ENCODE measurements around the gene C17orf113.
A peak's percentile ranks its signal among the peaks of the same experiment; 100 is the strongest.

Gene C17orf113

DNA sequence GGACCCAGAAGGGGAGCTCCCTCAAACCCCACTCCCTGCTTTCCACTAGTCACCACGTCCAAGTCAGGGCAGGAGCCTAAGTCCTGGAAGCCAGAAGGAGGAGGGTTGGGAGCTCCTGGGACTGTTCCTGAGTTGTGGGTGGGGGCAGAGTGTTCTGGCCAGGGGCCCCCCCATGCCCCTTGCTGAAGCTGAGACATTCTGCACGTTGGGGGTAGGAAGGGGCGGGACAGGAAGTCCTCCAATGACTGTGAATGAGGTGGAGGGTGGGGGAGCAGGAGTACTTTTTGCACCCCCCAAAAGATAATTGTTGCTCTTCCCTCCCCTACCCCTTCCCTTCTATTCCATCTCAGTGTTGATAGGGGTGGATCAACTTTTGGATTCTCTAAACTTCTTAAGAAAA lies 21.4 kb upstream of the C17orf113 start:
- no peak for DNase-seq

DNA sequence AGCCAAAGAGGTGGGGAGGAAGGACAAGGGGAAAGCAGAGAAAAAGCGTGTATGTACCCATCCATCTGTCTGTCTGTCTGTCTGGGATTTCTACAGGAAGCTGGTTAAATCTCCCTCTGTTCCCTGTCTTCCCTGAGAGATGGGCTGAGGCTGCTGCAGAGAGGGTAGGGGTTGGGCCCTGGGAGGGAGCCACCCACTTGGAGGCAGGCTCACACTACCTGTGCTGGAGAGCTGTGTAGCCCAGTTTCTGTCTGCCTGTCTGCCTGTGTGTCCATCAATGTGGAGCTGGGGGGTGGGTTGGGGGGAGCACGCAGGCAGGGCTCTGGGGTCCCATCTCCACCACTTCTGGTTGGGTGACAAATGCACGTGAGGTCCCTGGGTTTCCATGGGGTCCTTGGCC lies 18.6 kb upstream of the C17orf113 start:
- DNase-seq, result no peak

GRCh38 chr17:42067371-42068091 lies 17.1 kb upstream of the C17orf113 start:
- DNase-seq, result peak; percentile 62

DNA sequence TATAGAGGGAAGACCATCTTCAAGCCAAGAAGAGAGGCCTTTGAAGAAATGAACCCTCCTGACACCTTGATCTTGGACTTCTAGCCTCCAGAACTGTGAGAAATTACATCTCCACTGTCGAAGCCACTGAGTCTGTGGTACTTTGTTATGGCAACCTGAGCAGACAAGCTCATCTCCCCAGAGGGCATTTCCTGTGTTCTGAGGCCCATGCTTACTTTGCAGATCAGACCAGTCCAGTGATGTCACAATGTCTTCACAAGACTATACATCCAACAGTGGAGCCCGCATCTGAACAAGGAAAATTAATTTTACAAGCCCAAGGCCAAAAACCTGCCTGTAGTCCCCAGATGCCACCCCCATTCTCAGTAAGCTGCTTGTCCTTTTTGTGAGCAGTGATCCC lies 14.8 kb upstream of the C17orf113 start:
- no peak for DNase-seq

- no peak for DNase-seq
Observed at GRCh38 chr17:42062681-42063080, 12.3 kb upstream of the C17orf113 start.

GRCh38 chr17:42061646-42062487 lies 11.5 kb upstream of the C17orf113 start:
- DNase-seq, result no peak

DNA sequence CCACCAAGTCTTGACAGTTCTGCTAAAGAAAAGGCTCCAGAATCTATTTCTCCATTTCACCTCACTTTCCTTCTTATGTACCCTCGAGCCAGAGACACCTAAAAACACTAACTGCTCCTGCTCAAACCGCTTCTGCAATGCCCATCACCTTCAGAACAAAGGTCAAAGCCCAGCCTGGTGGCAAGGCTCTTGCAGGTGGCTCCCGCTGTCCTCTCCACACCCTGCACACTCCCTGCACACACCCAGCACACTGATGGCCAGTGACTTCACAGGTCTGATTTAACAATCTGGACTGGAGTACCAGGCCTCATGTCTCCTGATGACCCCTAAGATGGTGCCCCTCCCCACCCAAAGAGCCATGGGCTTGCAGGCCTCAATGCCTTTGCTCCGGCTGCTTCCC lies 9.8 kb upstream of the C17orf113 start:
- no peak for DNase-seq

DNA sequence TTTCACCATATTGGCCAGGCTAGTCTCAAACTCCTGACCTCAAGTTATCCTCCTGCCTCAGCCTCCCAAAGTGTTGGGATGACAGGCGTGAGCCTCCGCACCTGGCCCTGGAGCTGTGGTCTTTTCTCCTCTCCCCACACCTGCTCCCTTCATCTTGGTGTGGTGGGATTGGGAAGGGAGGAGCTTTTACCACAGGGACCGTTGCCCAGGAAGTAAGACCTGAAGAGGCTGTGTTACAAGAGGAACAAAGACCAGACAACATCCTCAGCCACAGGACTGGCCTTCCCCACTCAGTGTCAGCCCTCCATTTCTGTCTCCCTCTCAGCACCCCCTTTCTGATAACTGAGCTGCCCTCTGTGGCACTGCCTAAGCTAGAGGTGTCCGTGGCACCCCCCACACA lies 9.4 kb upstream of the C17orf113 start:
- no peak for DNase-seq

DNA sequence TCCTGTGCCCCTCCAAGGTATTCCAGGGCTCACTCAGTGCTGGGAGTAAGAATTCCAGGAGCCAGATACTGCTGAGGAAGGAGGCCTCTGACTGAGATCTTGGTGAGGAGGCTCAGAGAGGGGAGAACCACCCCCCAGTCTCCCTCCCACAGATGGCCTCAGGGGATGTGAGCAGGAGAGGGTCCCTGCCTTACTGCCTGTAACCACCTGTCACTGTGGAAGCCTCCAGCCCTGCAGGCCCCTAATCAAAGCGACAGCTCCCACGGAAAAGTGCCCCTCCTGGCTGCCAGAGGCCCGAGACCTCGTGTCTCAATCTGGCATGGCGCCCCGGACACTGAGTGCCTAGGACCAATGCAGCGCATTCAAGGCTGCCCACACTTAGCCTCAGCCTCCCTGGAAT lies 7.7 kb upstream of the C17orf113 start:
- DNase-seq, result no peak

- DNase-seq, result no peak
Observed at GRCh38 chr17:42056635-42057034, 6.2 kb upstream of the C17orf113 start.

DNA sequence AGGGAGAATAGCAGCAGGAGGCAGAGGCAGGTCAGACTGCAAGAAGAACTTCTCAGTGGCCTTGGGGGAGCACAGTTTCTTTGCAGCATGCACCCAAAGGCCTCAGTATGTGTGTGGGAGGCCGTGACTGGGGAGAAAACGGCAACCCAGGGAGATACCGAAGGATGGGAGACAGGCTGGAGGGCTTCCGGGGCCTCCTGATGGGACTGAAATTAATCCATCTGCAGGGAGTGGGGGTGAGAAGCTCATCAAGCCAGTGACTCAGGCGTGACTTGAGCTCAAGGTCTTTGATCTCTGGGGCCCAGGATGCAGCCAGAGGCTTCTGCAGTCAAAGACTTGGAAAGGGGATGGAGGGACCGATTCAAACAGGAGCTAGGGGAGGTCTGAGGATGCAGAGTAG lies 5.1 kb upstream of the C17orf113 start:
- DNase-seq, result no peak

- DNase-seq, result no peak
Observed at GRCh38 chr17:42055027-42055426, 4.6 kb upstream of the C17orf113 start.

DNA sequence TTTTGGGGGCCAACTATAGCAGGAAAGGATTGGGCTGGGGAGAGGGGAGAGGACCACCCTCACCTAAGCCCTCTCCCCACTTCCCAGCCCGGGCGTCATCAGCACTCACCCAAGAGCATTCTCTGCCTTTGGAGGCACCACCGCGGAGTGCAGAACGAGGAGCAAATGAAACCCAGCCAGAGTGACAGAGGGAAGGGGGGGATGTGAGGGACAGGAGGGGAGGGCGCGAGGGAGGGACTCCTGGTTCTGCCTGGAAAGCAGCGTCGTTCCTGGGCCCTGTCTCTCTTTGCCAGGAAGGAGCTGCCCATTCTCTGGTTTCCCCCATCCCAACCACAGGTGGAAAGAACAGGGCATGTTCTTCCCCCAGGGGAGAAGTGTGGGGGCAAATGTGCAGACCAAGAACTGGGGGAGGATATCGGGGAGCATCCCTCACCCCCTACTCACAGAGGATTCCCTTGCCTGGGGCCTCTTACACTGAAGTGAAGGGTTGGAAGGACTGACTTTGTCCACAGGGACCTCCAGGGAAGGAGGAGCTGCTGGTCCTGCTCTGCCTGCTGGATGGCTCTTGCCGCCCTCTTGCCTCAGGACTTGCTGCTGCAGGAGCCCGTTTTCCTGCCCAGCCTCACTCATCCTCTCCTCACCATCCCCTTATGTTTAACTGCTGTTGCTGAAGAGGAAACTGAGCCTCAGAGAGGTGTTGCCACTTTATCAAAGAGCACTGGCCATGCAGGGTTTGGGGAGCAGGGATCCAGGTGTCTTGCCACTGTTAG lies 3.5 kb upstream of the C17orf113 start:
- DNase-seq, result no peak

- DNase-seq, result no peak
Observed at GRCh38 chr17:42052346-42052877, 2.0 kb upstream of the C17orf113 start.

DNA sequence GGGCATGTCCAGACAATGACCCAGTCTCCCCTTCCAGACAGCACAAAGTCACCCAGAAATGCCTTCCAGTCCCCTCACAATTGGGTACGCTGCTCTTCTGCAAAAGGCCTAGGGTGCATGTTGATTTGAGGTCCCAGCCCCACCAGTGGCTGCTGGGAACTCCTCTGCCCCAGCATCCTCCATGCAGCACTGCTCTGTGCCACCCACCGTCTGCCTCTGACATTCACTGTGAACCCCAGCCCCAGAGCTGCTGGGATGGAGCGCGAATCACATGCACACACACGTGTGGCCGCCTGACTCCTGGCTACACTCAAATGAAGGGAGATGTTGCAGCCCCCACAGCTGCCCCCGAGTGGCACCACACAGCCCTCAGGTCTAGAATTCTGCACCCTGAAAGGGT lies 1.2 kb upstream of the C17orf113 start:
- DNase-seq, result no peak

GRCh38 chr17:42051013-42051400 lies 606 bp upstream of the C17orf113 start:
- no peak for DNase-seq

DNA sequence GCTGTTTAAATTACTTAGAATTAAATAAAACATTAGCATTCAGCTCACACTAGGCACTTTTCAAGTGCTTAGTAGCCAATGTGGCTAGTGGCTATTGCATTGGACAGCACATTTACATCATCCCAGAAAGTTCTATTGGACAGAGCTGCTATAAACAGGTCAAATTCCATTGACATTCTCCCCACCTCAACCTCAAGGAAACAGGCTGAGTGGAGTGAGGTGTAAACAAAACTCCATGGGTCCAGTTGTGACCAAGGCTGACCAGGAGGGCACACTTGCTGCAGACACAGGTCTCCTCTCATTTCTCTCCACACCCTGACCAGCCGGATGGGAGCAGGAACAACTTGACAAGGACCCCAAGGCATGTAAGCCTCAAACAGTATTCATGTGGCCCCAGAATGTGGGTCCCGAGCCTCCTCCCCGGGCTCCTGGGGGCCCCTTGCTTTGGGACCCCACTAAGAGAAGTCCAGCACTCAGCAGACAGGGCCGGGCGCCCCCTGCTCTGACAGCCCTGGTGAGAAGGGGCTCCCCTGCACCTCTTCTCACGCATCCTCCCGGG lies 488 bp downstream of the C17orf113 start:
- no peak for DNase-seq

- DNase-seq, result no peak
Observed at GRCh38 chr17:42047343-42047742, 3.1 kb downstream of the C17orf113 start.

DNA sequence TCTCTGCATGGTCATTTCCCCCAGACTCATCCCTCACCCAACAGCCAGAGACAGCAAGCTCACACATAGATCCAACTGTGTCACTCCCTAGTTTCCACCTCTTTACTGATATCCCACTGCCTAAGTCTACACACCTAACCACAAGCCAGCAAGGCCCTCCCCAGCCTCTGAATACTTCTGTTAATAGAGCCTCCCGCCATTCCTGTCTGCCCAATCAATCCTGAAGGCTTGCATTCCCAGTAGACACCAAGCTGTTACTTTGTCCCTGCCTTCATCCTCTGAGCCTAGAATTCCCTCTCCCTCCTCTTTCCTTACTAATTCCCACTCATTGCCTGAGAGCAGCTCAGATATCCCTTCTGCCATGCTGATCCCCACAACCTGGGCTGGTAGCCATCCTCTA lies 4.7 kb downstream of the C17orf113 start:
- no peak for DNase-seq

- no peak for DNase-seq
Observed at GRCh38 chr17:42042598-42043319, 7.6 kb downstream of the C17orf113 start.

- no peak for DNase-seq
Observed at GRCh38 chr17:42041619-42042018, 8.8 kb downstream of the C17orf113 start.

DNA sequence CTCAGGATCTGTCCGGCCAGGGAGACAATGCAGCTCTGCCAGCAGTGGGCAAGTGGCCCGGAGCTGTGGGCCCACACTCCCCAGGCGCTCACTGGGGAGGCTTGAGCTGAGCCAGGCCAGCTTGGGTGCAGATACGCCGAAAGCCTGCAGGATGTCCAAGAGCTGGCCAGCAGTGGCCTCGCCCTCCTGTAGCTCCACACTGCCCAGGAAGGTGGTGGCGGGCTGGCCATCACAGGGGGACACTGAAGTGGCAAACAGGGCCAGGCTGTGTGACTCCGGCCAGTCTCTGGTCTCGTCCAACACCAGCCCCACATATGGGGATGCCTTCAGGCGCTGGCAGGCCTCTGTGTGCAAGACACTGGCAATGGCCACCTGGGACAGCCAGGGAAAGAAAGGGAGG lies 9.6 kb downstream of the C17orf113 start:
- DNase-seq, result no peak

Measured in CD4-positive, alpha-beta T cell treated with Interleukin-4 for 4 hours (primary cell).